GM12891 (cell line): ENCODE data around the gene ZDHHC12.

Source experiments
- POLR2A ChIP-seq: IDR thresholded peaks from 2 replicates; pipeline ENCODE4 v1.6.1; 2011; ENCODE audit warnings: low read depth, low read length, control low read depth
- POLR2AphosphoS5 ChIP-seq: IDR thresholded peaks from 2 replicates; pipeline ENCODE4 v1.6.1; 2011; ENCODE audit warnings: low read depth, low read length, control low read depth
- POU2F2 ChIP-seq: IDR thresholded peaks from 2 replicates; pipeline ENCODE4 v1.6.1; 2011; ENCODE audit warnings: low read depth, mild to moderate bottlenecking, control low read depth, low read length, moderate library complexity
- SPI1 ChIP-seq: IDR thresholded peaks from 2 replicates; pipeline ENCODE4 v1.6.1; 2011; ENCODE audit warnings: low read depth, low read length, control low read depth
- TAF1 ChIP-seq: IDR thresholded peaks from 2 replicates; pipeline ENCODE4 v1.6.1; 2011; ENCODE audit warnings: low read depth, low read length, control low read depth

GRCh38 chr9:128723866-128724743 lies at the start of gene ZDHHC12:
- no peak for TF ChIP-seq SPI1
- TF ChIP-seq POLR2AphosphoS5 = peak; percentile 97
- peak; percentile 97 for TF ChIP-seq POLR2A
- peak; percentile 88 for TF ChIP-seq TAF1
- TF ChIP-seq POU2F2 = peak; percentile 79
